ENCODE measurements around the gene LRTM1.

Gene LRTM1

DNA sequence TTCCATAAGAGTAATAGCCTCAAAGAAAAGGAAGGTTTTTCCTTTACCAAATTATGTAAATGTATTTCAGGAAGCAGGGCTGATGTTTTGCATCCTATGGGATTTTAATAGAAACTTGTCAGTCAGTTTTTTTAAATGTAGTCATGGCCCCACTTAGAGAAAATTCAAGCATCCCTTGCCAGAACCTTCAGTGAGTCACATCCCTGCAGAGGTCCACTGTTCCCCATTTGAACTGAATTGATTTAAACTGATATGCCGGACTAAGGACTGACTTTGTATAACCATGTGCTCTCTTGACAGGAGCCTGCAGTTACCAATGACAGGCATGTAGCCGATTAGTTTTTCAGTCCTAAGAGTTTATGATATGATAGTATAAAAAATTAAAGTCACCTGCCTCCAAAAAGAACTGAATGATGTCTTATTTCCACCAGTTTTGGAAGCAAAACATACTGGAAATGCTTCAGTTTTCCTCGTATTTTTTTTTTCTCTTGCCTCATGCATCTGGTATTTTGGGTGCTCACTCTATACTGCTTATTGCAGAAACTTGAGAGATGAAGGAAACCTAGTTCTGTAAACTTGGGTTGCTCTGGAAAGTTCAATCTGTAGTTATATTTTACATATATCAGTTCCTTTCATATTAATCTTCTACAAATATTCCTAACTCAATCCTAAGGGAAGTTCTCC is 30.7 kb downstream of the LRTM1 start:
- DNase-seq = no peak
- H3K4me2 ChIP-seq (ENCODE audit: insufficient read depth, low read length) = no peak overlapping the region
- TF ChIP-seq CTCF (IDR thresholded peaks at IDR 0.05; ENCODE audit: borderline replicate concordance, extremely low read depth, low read length, poor library complexity, severe bottlenecking) (no peak), EZH2 (IDR thresholded peaks at IDR 0.05; ENCODE audit: borderline replicate concordance, low read depth, low read length, severe bottlenecking) (no peak)

DNA sequence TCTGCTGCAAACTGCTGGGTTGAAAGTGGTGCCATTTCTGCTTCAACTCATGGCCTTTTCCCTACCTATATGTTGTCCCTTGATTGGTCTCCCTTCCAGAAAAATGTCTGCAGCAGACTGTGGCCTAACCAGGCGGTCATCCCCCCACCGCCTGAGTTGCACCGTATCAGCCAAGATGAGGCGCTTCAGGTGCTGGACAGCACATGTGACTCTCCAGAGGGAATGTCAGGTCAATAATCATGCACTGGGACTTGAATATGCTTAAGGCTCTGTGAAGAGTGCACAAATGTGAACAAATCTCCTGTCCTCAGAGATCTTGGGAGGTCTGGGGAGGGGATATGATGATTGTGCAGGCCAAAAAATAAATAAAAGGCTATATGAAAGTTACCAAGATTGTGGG is 32.2 kb downstream of the LRTM1 start:
- DNase-seq (no peak), ATAC-seq (ENCODE audit: insufficient read depth, low read depth) (no peak)
- Histone ChIP-seq H3K4me2 (ENCODE audit: insufficient read depth, low read length) (no peak overlapping the region), H2AFZ (ENCODE audit: low read depth, low read length) (no peak overlapping the region), H3K36me3 (ENCODE audit: insufficient read depth, low read length) (no peaks in the 10 kb centered on the region), H3K27me3 (ENCODE audit: insufficient read depth, low read length, poor library complexity) (no peaks in the 10 kb centered on the region), H4K20me1 (ENCODE audit: insufficient read depth, low read length) (no peaks in the 10 kb centered on the region), H3K4me1 (ENCODE audit: insufficient read depth, low read length) (no peaks in the 10 kb centered on the region), H3K9ac (ENCODE audit: low read depth, low read length) (no peak overlapping the region), H3K27ac (ENCODE audit: low read length) (no peak overlapping the region), H3K79me2 (ENCODE audit: insufficient read depth, low read length) (no peaks in the 10 kb centered on the region), H3K9me3 (ENCODE audit: insufficient read depth, low read length, severe bottlenecking) (no peaks in the 10 kb centered on the region), H3K4me3 (ENCODE audit: low read depth in 1 of 2, low read length in 2 of 2) (no peak overlapping the region)
- TF ChIP-seq EZH2 (IDR thresholded peaks at IDR 0.05; ENCODE audit: borderline replicate concordance, low read depth, low read length, severe bottlenecking) (no peak), CTCF (IDR thresholded peaks at IDR 0.05; ENCODE audit: borderline replicate concordance, extremely low read depth, low read length, poor library complexity, severe bottlenecking) (no peak)

More for the DNA sequence above, 30.7 kb downstream of the LRTM1 start:
- ATAC-seq (ENCODE audit: insufficient read depth, low read depth) = no peak
- Histone ChIP-seq H3K9me3 (ENCODE audit: insufficient read depth, low read length, severe bottlenecking) (no peaks in the 10 kb centered on the region), H4K20me1 (ENCODE audit: insufficient read depth, low read length) (no peaks in the 10 kb centered on the region), H2AFZ (ENCODE audit: low read depth, low read length) (no peak overlapping the region), H3K4me1 (ENCODE audit: insufficient read depth, low read length) (no peaks in the 10 kb centered on the region), H3K9ac (ENCODE audit: low read depth, low read length) (no peak overlapping the region), H3K4me3 (ENCODE audit: low read depth in 1 of 2, low read length in 2 of 2) (no peak overlapping the region), H3K27me3 (ENCODE audit: insufficient read depth, low read length, poor library complexity) (no peaks in the 10 kb centered on the region), H3K79me2 (ENCODE audit: insufficient read depth, low read length) (no peaks in the 10 kb centered on the region), H3K36me3 (ENCODE audit: insufficient read depth, low read length) (no peaks in the 10 kb centered on the region), H3K27ac (ENCODE audit: low read length) (no peak overlapping the region)

- no peaks in the 10 kb centered on the region for H3K27me3 ChIP-seq (ENCODE audit: insufficient read depth, low read length, poor library complexity)
These were observed 35.7 kb downstream of the LRTM1 start for GRCh38 chr3:54892168-54892567.

More at GRCh38 chr3:54892168-54892567, 35.7 kb downstream of the LRTM1 start:
- Histone ChIP-seq H4K20me1 (ENCODE audit: insufficient read depth, low read length) (no peaks in the 10 kb centered on the region), H3K9ac (ENCODE audit: low read depth, low read length) (no peak overlapping the region), H3K4me2 (ENCODE audit: insufficient read depth, low read length) (no peak overlapping the region), H3K4me3 (ENCODE audit: low read depth in 1 of 2, low read length in 2 of 2) (no peak overlapping the region), H3K27ac (ENCODE audit: low read length) (no peak overlapping the region), H3K4me1 (ENCODE audit: insufficient read depth, low read length) (no peaks in the 10 kb centered on the region), H3K9me3 (ENCODE audit: insufficient read depth, low read length, severe bottlenecking) (no peaks in the 10 kb centered on the region), H3K79me2 (ENCODE audit: insufficient read depth, low read length) (no peaks in the 10 kb centered on the region), H3K36me3 (ENCODE audit: insufficient read depth, low read length) (no peaks in the 10 kb centered on the region), H2AFZ (ENCODE audit: low read depth, low read length) (no peak overlapping the region)
- DNase-seq (no peak), ATAC-seq (ENCODE audit: insufficient read depth, low read depth) (no peak)
- TF ChIP-seq CTCF (IDR thresholded peaks at IDR 0.05; ENCODE audit: borderline replicate concordance, extremely low read depth, low read length, poor library complexity, severe bottlenecking) (no peak), EZH2 (IDR thresholded peaks at IDR 0.05; ENCODE audit: borderline replicate concordance, low read depth, low read length, severe bottlenecking) (no peak)
